Small intestine (tissue), 7 donors: ENCODE data around the gene ARHGAP42. TPM values are rescaled to one million over a fixed set of nuclear protein-coding genes. Genes with fewer than 3 reads are reported as not detected.
"Not testable (repeated sequence)": the region's sequence is repeated elsewhere in the genome, so short reads cannot be mapped to it uniquely, and the experiment has no call there.

Experiments
- DNase-seq, 2 donors: peaks; one replicate each; pipeline versions ENCODE4 v3.0.0 to v3.0.0-alpha.2; 2013
- FAIRE-seq: peaks from 2 replicates; lab custom pipeline; 2012; peaks lifted over from hg19 to GRCh38; lab: Jason Lieb, UNC
- H3K27ac ChIP-seq, 3 donors: one replicate each; pipeline ENCODE4 v1.5.1; 2013; ENCODE audit warnings: low read length in 2 of 3, mild to moderate bottlenecking in 2 of 3, control low read depth in 1 of 3, inconsistent platforms in 1 of 3, low read depth in 1 of 3, moderate library complexity in 1 of 3
- H3K27me3 ChIP-seq, 3 donors: one replicate each; pipeline ENCODE4 v1.6.1; 2013; ENCODE audit warnings: low read length in 3 of 3, inconsistent platforms in 1 of 3; ENCODE audit not compliant: control insufficient read depth in 3 of 3, insufficient read depth in 3 of 3
- H3K36me3 ChIP-seq, 3 donors: one replicate each; pipeline ENCODE4 v1.6.1; 2013; ENCODE audit warnings: low read length in 3 of 3, inconsistent platforms in 1 of 3, low read depth in 1 of 3, mild to moderate bottlenecking in 1 of 3, moderate library complexity in 1 of 3; ENCODE audit not compliant: control insufficient read depth in 3 of 3, insufficient read depth in 2 of 3
- H3K4me1 ChIP-seq, 3 donors: one replicate each; pipeline ENCODE4 v1.6.1; 2013; ENCODE audit warnings: low read length in 2 of 3, inconsistent platforms in 1 of 3, low read depth in 1 of 3, mild to moderate bottlenecking in 1 of 3, moderate library complexity in 1 of 3; ENCODE audit not compliant: control insufficient read depth in 3 of 3, insufficient read depth in 2 of 3
- H3K4me3 ChIP-seq, 3 donors: one replicate each; pipeline ENCODE4 v1.5.1; 2013; ENCODE audit warnings: low read length in 3 of 3, control low read depth in 1 of 3, inconsistent platforms in 1 of 3, low read depth in 1 of 3, mild to moderate bottlenecking in 1 of 3, moderate library complexity in 1 of 3
- H3K9me3 ChIP-seq, 2 donors: one replicate each; pipeline ENCODE4 v1.6.1; 2013; ENCODE audit warnings: low read depth in 1 of 2, low read length in 1 of 2; ENCODE audit not compliant: control insufficient read depth in 2 of 2, insufficient read depth in 1 of 2
- WGBS, 3 donors: extraction: QIAGEN DNeasy Blood & Tissue Kit; methylation state at CpG; one replicate each; pipeline ENCODE4 v1.1.7; 2013; 5-methylcytosine and 5-hydroxymethylcytosine counted together
- polyA plus RNA-seq, 4 donors: library from polyadenylated mRNA; stranded (reverse) in 3 of 4; unstranded in 1 of 4; fragments of 200-250 nt in 3 of 4; fragments of 120-200 nt in 1 of 4; gene quantifications; one replicate each; pipeline versions ENCODE4 v1.2.1 to v1.2.3, GENCODE V29; 2013
- donor health status: healthy with polysubstance abuse.
- donor health status: control.
- donor health status: control.
- donor health status: Bipolar disorder and iron deficiency.
- donor health status: healthy.

The ARHGAP42 gene
- polyA plus RNA-seq, 4 donors = 4.3 to 17.0 (median 14.9) TPM

GRCh38 chr11:100748153-100748552 is 61.1 kb downstream of the ARHGAP42 start:
- no peak for FAIRE-seq
- H3K36me3 ChIP-seq = peaks cover 0 to 13% (median 0%) of the 10 kb centered on the region in 3 donors
- H3K4me3 ChIP-seq = no peak overlapping the region
- no peak overlapping the region for H3K27ac ChIP-seq
- no peak for DNase-seq
- 75 to 87% (median 81%) methylated on average over 4 of the region's 4 CpGs for WGBS, 3 donors
- H3K4me1 ChIP-seq = no peaks in the 10 kb centered on the region
- H3K27me3 ChIP-seq = no peaks in the 10 kb centered on the region
- peaks cover 0 to 23% of the 10 kb centered on the region in 2 donors for H3K9me3 ChIP-seq

- DNase-seq, H3K4me3 ChIP-seq, FAIRE-seq, H3K27me3 ChIP-seq, H3K27ac ChIP-seq, H3K4me1 ChIP-seq: not testable (repeated sequence)
- WGBS, 3 donors = 88 to 94% (median 91%) methylated on average over 10 of the region's 10 CpGs
- peaks cover 0 to 13% (median 0%) of the 10 kb centered on the region in 3 donors for H3K36me3 ChIP-seq
- H3K9me3 ChIP-seq = peaks cover 0 to 23% of the 10 kb centered on the region in 2 donors
Measured at GRCh38 chr11:100749887-100750565, 62.9 kb downstream of the ARHGAP42 start.

DNA sequence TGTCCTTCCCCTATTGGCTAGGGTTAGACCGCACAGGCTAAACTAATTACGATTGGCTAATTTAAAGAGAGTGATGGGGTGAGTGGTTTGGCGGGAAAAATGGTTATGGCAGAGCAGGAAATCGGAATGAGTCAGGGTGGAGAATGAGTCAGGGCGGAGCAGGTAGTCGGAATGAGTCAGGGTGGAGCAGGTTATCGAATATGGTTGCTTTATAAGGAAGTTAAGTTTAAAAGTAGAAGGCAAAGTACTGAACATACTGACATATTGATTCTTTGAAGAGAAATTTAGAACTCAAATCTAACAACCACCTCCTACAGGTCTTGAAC is 63.4 kb downstream of the ARHGAP42 start:
- Histone ChIP-seq H3K36me3 (peaks cover 0 to 13% (median 0%) of the 10 kb centered on the region in 3 donors), H3K9me3 (peaks cover 0 to 23% of the 10 kb centered on the region in 2 donors)
- not testable (repeated sequence) for H3K27ac ChIP-seq, H3K27me3 ChIP-seq, DNase-seq, H3K4me3 ChIP-seq, FAIRE-seq, H3K4me1 ChIP-seq
- WGBS, 3 donors = 93 to 95% (median 95%) methylated on average over 7 of the region's 7 CpGs

- H3K27me3 ChIP-seq = no peaks in the 10 kb centered on the region
- H3K36me3 ChIP-seq = peaks cover 0 to 10% (median 0%) of the 10 kb centered on the region in 3 donors
- no peak overlapping the region for H3K4me3 ChIP-seq
- peaks cover 2 to 6% (median 3%) of the 10 kb centered on the region in 3 donors for H3K4me1 ChIP-seq
- FAIRE-seq (no peak), DNase-seq (peak in 1 of 2 donors; percentile 51)
- H3K9me3 ChIP-seq = peaks cover 0 to 20% of the 10 kb centered on the region in 2 donors
- 63 to 83% (median 75%) methylated on average over 5 of the region's 5 CpGs for WGBS, 3 donors
- peak overlapping the region in 2 of 3 donors; percentile 36 to 62 for H3K27ac ChIP-seq
Measured at GRCh38 chr11:100752371-100753171, 65.5 kb downstream of the ARHGAP42 start.

DNA sequence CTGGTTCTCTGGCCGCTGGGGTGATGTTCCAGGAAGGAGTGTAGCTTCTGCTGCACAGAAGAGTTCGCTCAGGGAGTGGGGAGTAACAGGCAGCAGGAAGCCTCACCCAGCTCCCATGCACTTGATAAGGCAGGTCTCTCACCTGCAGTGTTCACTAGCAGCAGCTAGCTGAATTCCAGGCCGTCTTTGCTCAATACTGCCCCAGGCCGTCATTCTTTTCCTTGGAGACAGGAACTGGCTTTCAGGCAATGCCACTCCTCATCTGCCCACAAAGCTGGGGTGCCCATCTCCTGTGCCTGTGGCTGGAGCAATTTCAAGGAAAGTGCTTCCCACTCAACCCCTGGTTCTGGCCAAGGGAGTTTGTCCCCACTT is 66.1 kb downstream of the ARHGAP42 start:
- no peak for FAIRE-seq
- H3K4me3 ChIP-seq = no peak overlapping the region
- H3K27me3 ChIP-seq = no peaks in the 10 kb centered on the region
- peaks cover 0 to 20% of the 10 kb centered on the region in 2 donors for H3K9me3 ChIP-seq
- WGBS, 3 donors = 6 to 53% (median 41%) methylated on average over 4 of the region's 4 CpGs
- H3K4me1 ChIP-seq = peaks cover 2 to 6% (median 3%) of the 10 kb centered on the region in 3 donors
- peaks cover 0 to 10% (median 0%) of the 10 kb centered on the region in 3 donors for H3K36me3 ChIP-seq
- peak overlapping the region in 2 of 3 donors; percentile 36 to 62 for H3K27ac ChIP-seq
- DNase-seq = peak; percentile 70 to 81

DNA sequence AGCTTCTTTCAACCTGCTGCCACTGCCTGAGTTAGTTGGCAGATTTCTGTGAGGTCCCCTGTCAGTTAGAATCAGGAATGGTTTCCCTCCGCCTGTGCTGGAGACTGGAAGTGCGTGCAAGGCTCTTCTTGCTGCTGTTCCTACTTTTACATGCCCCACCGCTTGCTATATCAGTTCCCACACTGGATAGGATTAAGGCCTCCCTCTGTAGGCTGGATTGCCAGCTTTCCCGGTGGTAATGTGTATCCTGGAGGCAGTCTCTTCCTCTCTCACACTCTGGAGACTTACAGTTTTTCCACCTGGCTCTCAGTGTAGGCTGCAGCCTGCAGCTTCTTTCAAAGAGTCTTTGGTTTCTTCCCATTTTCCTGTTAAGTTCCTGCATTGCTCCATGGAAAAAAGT is 66.5 kb downstream of the ARHGAP42 start:
- DNase-seq (no peak), FAIRE-seq (no peak)
- H3K27ac ChIP-seq = peak overlapping the region in 2 of 3 donors; percentile 28 to 36

GRCh38 chr11:100756559-100756958 is 69.5 kb downstream of the ARHGAP42 start:
- no peaks in the 10 kb centered on the region for H3K9me3 ChIP-seq
- 40 to 83% (median 79%) methylated on average over 2 of the region's 2 CpGs for WGBS, 3 donors
- no peak overlapping the region for H3K27ac ChIP-seq
- no peak overlapping the region for H3K4me3 ChIP-seq
- peaks cover 9 to 12% (median 11%) of the 10 kb centered on the region in 3 donors for H3K4me1 ChIP-seq
- no peaks in the 10 kb centered on the region for H3K27me3 ChIP-seq
- FAIRE-seq = no peak
- no peak for DNase-seq
- no peaks in the 10 kb centered on the region for H3K36me3 ChIP-seq

More for the DNA sequence above, 66.5 kb downstream of the ARHGAP42 start:
- peaks cover 0 to 10% (median 0%) of the 10 kb centered on the region in 3 donors for H3K36me3 ChIP-seq
- H3K27me3 ChIP-seq = no peaks in the 10 kb centered on the region
- H3K4me1 ChIP-seq = peaks cover 2 to 6% (median 3%) of the 10 kb centered on the region in 3 donors
- H3K4me3 ChIP-seq = no peak overlapping the region
- H3K9me3 ChIP-seq = peaks cover 0 to 20% of the 10 kb centered on the region in 2 donors
- 60 to 64% (median 63%) methylated on average over 4 of the region's 4 CpGs for WGBS, 3 donors

GRCh38 chr11:100757646-100758045 is 70.6 kb downstream of the ARHGAP42 start:
- Histone ChIP-seq H3K9me3 (no peaks in the 10 kb centered on the region), H3K4me3 (no peak overlapping the region), H3K27ac (no peak overlapping the region), H3K36me3 (no peaks in the 10 kb centered on the region), H3K27me3 (no peaks in the 10 kb centered on the region), H3K4me1 (peaks cover 9 to 16% (median 12%) of the 10 kb centered on the region in 3 donors)
- 63 to 79% (median 77%) methylated on average over 1 of the region's 1 CpG for WGBS, 3 donors
- no peak for DNase-seq
- FAIRE-seq = no peak
